HAP-1 (cell line): ENCODE data around the gene DPPA2.
"Not testable (repeated sequence)": the region's sequence is repeated elsewhere in the genome, so short reads cannot be mapped to it uniquely, and the experiment has no call there.

Experiments used
- DNase-seq, 2 experiments: peaks; one replicate each; pipeline ENCODE4 v3.0.0-alpha.2; 2016 to 2020; ENCODE audit warnings: low spot score in 2 of 2
- H3K27me3 ChIP-seq: fragments of 250-450 bp; sonication (Bioruptor Pico); 2 replicates; pipeline ENCODE4 v1.5.1; 2020; ENCODE audit warnings: low read depth, mild to moderate bottlenecking, moderate library complexity
- H3K36me3 ChIP-seq: fragments of 250-450 bp; sonication (Bioruptor Pico); replicated peaks from 2 replicates; pipeline ENCODE4 v1.5.1; 2020; ENCODE audit warnings: mild to moderate bottlenecking
- H3K4me1 ChIP-seq: fragments of 250-450 bp; sonication (Bioruptor Pico); 2 replicates; pipeline ENCODE4 v1.5.1; 2020; ENCODE audit warnings: mild to moderate bottlenecking
- H3K4me3 ChIP-seq: fragments of 250-450 bp; sonication (Bioruptor Pico); 2 replicates; pipeline ENCODE4 v1.5.1; 2020; ENCODE audit warnings: mild to moderate bottlenecking, moderate library complexity
- H3K9me3 ChIP-seq: fragments of 250-450 bp; sonication (Bioruptor Pico); 2 replicates; pipeline ENCODE4 v1.5.1; 2020; ENCODE audit warnings: mild to moderate bottlenecking, moderate library complexity
- in situ Hi-C: fragments of 300-500 bp; cut with MboI; formaldehyde crosslinking; loops from 3 replicates; pipeline ENCODE4 v1.14.3; 2020; ENCODE audit warnings: low sequenced_read_pairs, inconsistent platforms, mixed read lengths

DPPA2 gene

GRCh38 chr3:109316162-109316730, at the start of gene DPPA2:
TSS of gene DPPA2 (minus strand) at chr3:109316517. CDS start at chr3:109314542, 1,975 bp downstream.
- H3K4me1 ChIP-seq = peaks cover 25% of the 10 kb centered on the region
- no peaks in the 10 kb centered on the region for H3K9me3 ChIP-seq
- peak; percentile 93 to 95 for DNase-seq
- H3K36me3 ChIP-seq = no peaks in the 10 kb centered on the region
- no peaks in the 10 kb centered on the region for H3K27me3 ChIP-seq
- H3K4me3 ChIP-seq = no peak within 1 kb of the TSS
- in situ Hi-C loops = no loop called here

GRCh38 chr3:109364088-109364487, 47.8 kb upstream of the DPPA2 start:
- no peaks in the 10 kb centered on the region for H3K4me1 ChIP-seq
- H3K27me3 ChIP-seq = no peaks in the 10 kb centered on the region
- DNase-seq = no peak
- in situ Hi-C loops = no loop called here
- H3K9me3 ChIP-seq = no peaks in the 10 kb centered on the region
- no peaks in the 10 kb centered on the region; the same call in 1 of the 2 replicates for H3K36me3 ChIP-seq
- no peak overlapping the region for H3K4me3 ChIP-seq

- no peaks in the 10 kb centered on the region; the same call in 1 of the 2 replicates for H3K36me3 ChIP-seq
- no peaks in the 10 kb centered on the region for H3K9me3 ChIP-seq
- in situ Hi-C loops = no loop called here
- DNase-seq = no peak
- no peaks in the 10 kb centered on the region for H3K4me1 ChIP-seq
- H3K4me3 ChIP-seq = no peak overlapping the region
- no peaks in the 10 kb centered on the region for H3K27me3 ChIP-seq
Observed at GRCh38 chr3:109363634-109364033, 47.3 kb upstream of the DPPA2 start.

- DNase-seq = no peak
- Histone ChIP-seq H3K4me3 (no peak overlapping the region), H3K4me1 (peaks cover 1% of the 10 kb centered on the region), H3K27me3 (no peaks in the 10 kb centered on the region), H3K36me3 (no peaks in the 10 kb centered on the region; the same call in 1 of the 2 replicates), H3K9me3 (no peaks in the 10 kb centered on the region)
- in situ Hi-C loops = no loop called here
Observed at GRCh38 chr3:109362823-109363222, 46.5 kb upstream of the DPPA2 start.

- H3K4me3 ChIP-seq, H3K9me3 ChIP-seq, DNase-seq, in situ Hi-C loops, H3K36me3 ChIP-seq, H3K27me3 ChIP-seq: not testable (repeated sequence)
- H3K4me1 ChIP-seq = peaks cover 27% of the 10 kb centered on the region
Observed at GRCh38 chr3:109358809-109359208, 42.5 kb upstream of the DPPA2 start.

- Histone ChIP-seq H3K9me3 (no peaks in the 10 kb centered on the region), H3K4me3 (no peak overlapping the region), H3K4me1 (peaks cover 27% of the 10 kb centered on the region), H3K27me3 (no peaks in the 10 kb centered on the region), H3K36me3 (no peaks in the 10 kb centered on the region)
- no peak for DNase-seq
- in situ Hi-C loops = no loop called here
Observed at GRCh38 chr3:109356442-109357155, 40.3 kb upstream of the DPPA2 start.

- Histone ChIP-seq H3K36me3 (no peaks in the 10 kb centered on the region), H3K4me3 (peak overlapping the region; percentile 8; the same call in 1 of the 2 replicates), H3K4me1 (peaks cover 27% of the 10 kb centered on the region), H3K9me3 (no peaks in the 10 kb centered on the region), H3K27me3 (no peaks in the 10 kb centered on the region)
- in situ Hi-C loops = no loop called here
- peak; percentile 86 to 99 for DNase-seq
Observed at GRCh38 chr3:109355625-109356441, 39.5 kb upstream of the DPPA2 start.

- Histone ChIP-seq H3K4me1 (peaks cover 32% of the 10 kb centered on the region), H3K4me3 (no peak overlapping the region), H3K27me3 (no peaks in the 10 kb centered on the region), H3K9me3 (no peaks in the 10 kb centered on the region), H3K36me3 (no peaks in the 10 kb centered on the region)
- no peak for DNase-seq
- in situ Hi-C loops = no loop called here
Observed at GRCh38 chr3:109353057-109353456, 36.7 kb upstream of the DPPA2 start.

GRCh38 chr3:109351231-109351630, 34.9 kb upstream of the DPPA2 start:
- Histone ChIP-seq H3K4me1 (peaks cover 15% of the 10 kb centered on the region), H3K9me3 (no peaks in the 10 kb centered on the region), H3K27me3 (no peaks in the 10 kb centered on the region), H3K4me3 (no peak overlapping the region), H3K36me3 (no peaks in the 10 kb centered on the region)
- in situ Hi-C loops = no loop called here
- DNase-seq = no peak

- Histone ChIP-seq H3K9me3 (no peaks in the 10 kb centered on the region), H3K4me3 (no peak overlapping the region), H3K36me3 (no peaks in the 10 kb centered on the region), H3K27me3 (no peaks in the 10 kb centered on the region), H3K4me1 (peaks cover 5% of the 10 kb centered on the region)
- DNase-seq = no peak
- in situ Hi-C loops = no loop called here
Observed at GRCh38 chr3:109346770-109347295, 30.5 kb upstream of the DPPA2 start.

- H3K36me3 ChIP-seq = no peaks in the 10 kb centered on the region
- in situ Hi-C loops = no loop called here
- DNase-seq = no peak
- no peaks in the 10 kb centered on the region for H3K27me3 ChIP-seq
- peaks cover 5% of the 10 kb centered on the region for H3K4me1 ChIP-seq
- no peak overlapping the region for H3K4me3 ChIP-seq
- no peaks in the 10 kb centered on the region for H3K9me3 ChIP-seq
Observed at GRCh38 chr3:109346099-109346498, 29.8 kb upstream of the DPPA2 start.

- DNase-seq = peak; percentile 73 to 78
- in situ Hi-C loops = no loop called here
- no peak overlapping the region for H3K4me3 ChIP-seq
Observed at GRCh38 chr3:109339714-109340648, 23.7 kb upstream of the DPPA2 start.

GRCh38 chr3:109339197-109339596, 22.9 kb upstream of the DPPA2 start:
- no peaks in the 10 kb centered on the region for H3K9me3 ChIP-seq
- H3K27me3 ChIP-seq = no peaks in the 10 kb centered on the region
- H3K4me3 ChIP-seq = peak overlapping the region; percentile 70
- H3K4me1 ChIP-seq = peaks cover 26% of the 10 kb centered on the region
- in situ Hi-C loops = no loop called here
- DNase-seq = peak; percentile 40 to 41
- peaks cover 15% of the 10 kb centered on the region for H3K36me3 ChIP-seq

More at GRCh38 chr3:109339714-109340648, 23.7 kb upstream of the DPPA2 start:
- peaks cover 8% of the 10 kb centered on the region for H3K36me3 ChIP-seq
- no peaks in the 10 kb centered on the region for H3K27me3 ChIP-seq
- no peaks in the 10 kb centered on the region for H3K9me3 ChIP-seq
- peaks cover 22% of the 10 kb centered on the region for H3K4me1 ChIP-seq
